OCI-LY7 (cell line): Measurements from ENCODE around the gene PCNT. TPM values are rescaled to one million over a fixed set of nuclear protein-coding genes. Genes with fewer than 3 reads are reported as not detected.

Experiments
- BruUV-seq: library from RNA; stranded (reverse); fragments of 400-500 nt; replicated peaks from 2 replicates; lab custom pipeline; 2021; lab: Mats Ljungman, UMichigan
- CTCF ChIA-PET: fragments of 300-600 bp; sonication (Branson Sonifier 250); formaldehyde crosslinking; loops from one replicate; lab custom pipeline; 2022; ENCODE audit warnings: antibody characterized with exemption; ENCODE audit not compliant: unreplicated experiment; lab: Charles Lee
- POLR2A ChIA-PET: fragments of 300-600 bp; sonication (Branson Sonifier 250); formaldehyde crosslinking; loops from one replicate; lab custom pipeline; 2022; ENCODE audit warnings: antibody characterized with exemption; lab: Charles Lee
- DNase-seq: peaks from one replicate; pipeline ENCODE4 v3.0.0-alpha.2; 2015; ENCODE audit warnings: low spot score
- H2AFZ ChIP-seq: fragments of 200-600 bp; sonication (generic), shearing (Covaris generic); 2 replicates; pipeline ENCODE4 v1.6.1; 2014; ENCODE audit warnings: mild to moderate bottlenecking, antibody characterized with exemption, low read length, moderate library complexity
- H3K27ac ChIP-seq: fragments of 200-600 bp; sonication (generic); 2 replicates; pipeline ENCODE4 v1.5.1; 2014; ENCODE audit warnings: mixed run types, low read depth, mild to moderate bottlenecking, moderate library complexity, low read length, inconsistent platforms; ENCODE audit not compliant: poor library complexity, severe bottlenecking
- H3K36me3 ChIP-seq: fragments of 200-600 bp; sonication (generic); 2 replicates; pipeline ENCODE4 v1.6.1; 2014; ENCODE audit warnings: mild to moderate bottlenecking, antibody characterized with exemption, low read length, moderate library complexity, mixed read lengths; ENCODE audit not compliant: insufficient read depth
- H3K4me1 ChIP-seq: fragments of 200-600 bp; sonication (generic); 2 replicates; pipeline ENCODE4 v1.5.1; 2014; ENCODE audit warnings: mild to moderate bottlenecking, low read length; ENCODE audit not compliant: insufficient read depth, poor library complexity, severe bottlenecking
- H3K4me2 ChIP-seq: fragments of 200-600 bp; sonication (generic); 2 replicates; pipeline ENCODE4 v1.6.1; 2014; ENCODE audit warnings: mild to moderate bottlenecking, low read length
- H3K4me3 ChIP-seq: fragments of 200-600 bp; sonication (generic); 2 replicates; pipeline ENCODE4 v1.5.1; 2014; ENCODE audit warnings: mild to moderate bottlenecking, low read depth, low read length; ENCODE audit not compliant: poor library complexity, severe bottlenecking
- H3K79me2 ChIP-seq: fragments of 200-600 bp; sonication (generic); 2 replicates; pipeline ENCODE4 v1.6.1; 2016; ENCODE audit warnings: low read depth, mild to moderate bottlenecking, low read length, moderate library complexity, mixed read lengths; ENCODE audit not compliant: insufficient read depth
- H3K9me2 ChIP-seq: fragments of 200-600 bp; sonication (generic); 2 replicates; pipeline ENCODE4 v1.6.1; 2016; ENCODE audit warnings: mild to moderate bottlenecking, low read length, mixed read lengths; ENCODE audit not compliant: insufficient read depth
- H3K9me3 ChIP-seq: fragments of 200-600 bp; sonication (generic); 2 replicates; pipeline ENCODE4 v1.6.1; 2014; ENCODE audit warnings: mild to moderate bottlenecking, mixed run types, low read length, mixed read lengths
- H4K20me1 ChIP-seq: fragments of 200-600 bp; sonication (generic); 2 replicates; pipeline ENCODE4 v1.6.1; 2014; ENCODE audit warnings: mild to moderate bottlenecking, antibody characterized with exemption, low read length, moderate library complexity, mixed read lengths; ENCODE audit not compliant: insufficient read depth
- EZH2phosphoT487 ChIP-seq: fragments of 200-600 bp; sonication (generic); IDR thresholded peaks from 2 replicates; pipeline ENCODE4 v1.6.1; 2018; ENCODE audit warnings: low read depth, borderline replicate concordance, mild to moderate bottlenecking, mixed run types, antibody characterized with exemption, low read length, moderate library complexity, mixed read lengths
- intact Hi-C: fragments of 100-400 bp; cut with micrococcal nuclease; formaldehyde crosslinking; loops from one replicate; pipeline ENCODE4 v1.10.0; 2022; ENCODE audit not compliant: unreplicated experiment
- total RNA-seq, 2 experiments: library from RNA; depleted of rRNA in 1 of 2; stranded (reverse); fragments of >200 nt in 1 of 2; shearing (Covaris generic) in 1 of 2; gene quantifications; 2 replicates each; pipeline ENCODE4 v1.2.3, GENCODE V29; 2014 to 2022
- TF ChIP-seq, protein P1 (sequence below): fragments of 200-600 bp; sonication (generic); conservative IDR thresholded peaks from 2 replicates; pipeline ENCODE4 v1.5.1; 2014; ENCODE audit warnings: mild to moderate bottlenecking, antibody characterized with exemption, low read length, moderate library complexity, mixed read lengths

Gene PCNT
- total RNA-seq, 2 experiments from 2014 or later: 48.4 to 84.1 TPM

DNA sequence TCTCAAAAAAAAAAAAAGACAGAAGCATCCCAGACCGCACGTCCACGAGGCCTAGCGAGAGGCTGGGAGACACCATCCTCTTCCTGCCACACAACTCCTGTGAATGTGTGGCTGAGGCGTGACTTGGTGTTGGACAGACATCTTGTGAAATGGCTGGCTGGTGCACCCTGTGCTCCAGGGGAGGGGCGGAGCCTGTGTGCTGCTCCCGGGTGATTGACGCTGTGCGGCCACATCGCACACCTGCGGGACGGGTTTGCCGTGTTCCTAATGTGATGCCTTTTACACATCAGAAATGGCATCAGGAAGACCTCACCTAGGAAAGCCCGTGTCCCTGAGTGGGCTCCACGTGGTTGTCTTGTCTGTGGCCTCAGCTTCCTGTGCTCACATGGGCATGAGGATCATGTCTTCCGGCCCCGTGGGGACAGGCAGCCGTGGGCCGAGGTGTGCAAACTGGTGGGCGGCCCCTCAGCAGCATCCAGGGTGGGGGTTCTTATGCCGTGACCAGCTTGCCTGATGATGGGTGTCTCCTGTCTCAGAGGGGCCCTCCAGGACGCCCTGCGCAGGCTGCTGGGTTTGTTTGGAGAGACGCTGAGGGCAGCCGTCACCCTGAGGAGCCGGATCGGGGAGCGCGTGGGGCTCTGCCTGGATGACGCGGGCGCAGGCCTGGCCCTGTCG, 64.4 kb downstream of the PCNT start:
- CTCF ChIA-PET: no interaction called here
- Histone ChIP-seq H4K20me1 (no peaks in the 10 kb centered on the region), H3K4me3 (no peak overlapping the region), H3K9me2 (no peaks in the 10 kb centered on the region), H3K36me3 (peaks cover 80% of the 10 kb centered on the region), H3K4me1 (no peaks in the 10 kb centered on the region), H2AFZ (no peak overlapping the region), H3K9me3 (peaks cover 7% of the 10 kb centered on the region; the same call in 1 of the 2 replicates), H3K4me2 (no peak overlapping the region), H3K27ac (no peak overlapping the region), H3K79me2 (peaks cover 10% of the 10 kb centered on the region; the same call in 1 of the 2 replicates)
- intact Hi-C loops: no loop called here
- TF ChIP-seq, protein P1, sequence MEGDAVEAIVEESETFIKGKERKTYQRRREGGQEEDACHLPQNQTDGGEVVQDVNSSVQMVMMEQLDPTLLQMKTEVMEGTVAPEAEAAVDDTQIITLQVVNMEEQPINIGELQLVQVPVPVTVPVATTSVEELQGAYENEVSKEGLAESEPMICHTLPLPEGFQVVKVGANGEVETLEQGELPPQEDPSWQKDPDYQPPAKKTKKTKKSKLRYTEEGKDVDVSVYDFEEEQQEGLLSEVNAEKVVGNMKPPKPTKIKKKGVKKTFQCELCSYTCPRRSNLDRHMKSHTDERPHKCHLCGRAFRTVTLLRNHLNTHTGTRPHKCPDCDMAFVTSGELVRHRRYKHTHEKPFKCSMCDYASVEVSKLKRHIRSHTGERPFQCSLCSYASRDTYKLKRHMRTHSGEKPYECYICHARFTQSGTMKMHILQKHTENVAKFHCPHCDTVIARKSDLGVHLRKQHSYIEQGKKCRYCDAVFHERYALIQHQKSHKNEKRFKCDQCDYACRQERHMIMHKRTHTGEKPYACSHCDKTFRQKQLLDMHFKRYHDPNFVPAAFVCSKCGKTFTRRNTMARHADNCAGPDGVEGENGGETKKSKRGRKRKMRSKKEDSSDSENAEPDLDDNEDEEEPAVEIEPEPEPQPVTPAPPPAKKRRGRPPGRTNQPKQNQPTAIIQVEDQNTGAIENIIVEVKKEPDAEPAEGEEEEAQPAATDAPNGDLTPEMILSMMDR: no peak
- no peak for TF ChIP-seq EZH2phosphoT487
- POLR2A ChIA-PET: no interaction called here
- BruUV-seq: no TSS peak
- no peak for DNase-seq

DNA sequence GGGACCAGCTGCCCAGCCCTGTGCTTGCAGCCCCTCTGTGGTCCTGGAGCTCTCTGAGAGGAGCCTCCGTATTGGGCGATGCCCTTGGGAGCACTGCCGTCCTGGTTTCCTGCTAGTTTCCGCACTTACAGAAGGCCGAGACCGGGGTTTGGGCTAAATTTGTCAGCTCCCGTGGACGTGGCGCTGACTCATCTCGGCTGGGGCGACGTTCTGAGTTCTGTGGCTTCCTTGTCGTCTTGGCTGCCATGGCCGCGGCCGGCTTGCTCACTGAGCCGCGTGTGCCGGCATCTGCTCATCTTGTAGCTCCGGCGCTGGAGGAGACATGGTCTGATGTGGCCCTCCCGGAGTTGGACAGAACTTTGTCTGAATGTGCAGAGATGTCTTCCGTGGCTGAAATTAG, 64.9 kb downstream of the PCNT start:
- ChIA-PET POLR2A (no interaction called here), CTCF (no interaction called here)
- intact Hi-C loops: no loop called here
- Histone ChIP-seq H4K20me1 (no peaks in the 10 kb centered on the region), H3K4me3 (no peak overlapping the region), H3K4me1 (no peaks in the 10 kb centered on the region), H3K9me3 (peaks cover 7% of the 10 kb centered on the region; the same call in 1 of the 2 replicates), H3K4me2 (no peak overlapping the region), H3K79me2 (peaks cover 10% of the 10 kb centered on the region; the same call in 1 of the 2 replicates), H3K9me2 (no peaks in the 10 kb centered on the region), H3K27ac (no peak overlapping the region), H3K36me3 (peaks cover 82% of the 10 kb centered on the region), H2AFZ (no peak overlapping the region)
- TF ChIP-seq, protein P1: no peak
- no peak for TF ChIP-seq EZH2phosphoT487
- DNase-seq: no peak
- BruUV-seq: no TSS peak
